SK-N-SH treated with all-trans-retinoic acid at 6 μM for 48 hours (cell line): ENCODE results near the gene ISY1.
A peak's percentile ranks its signal among the peaks of the same experiment; 100 is the strongest.

Experiments
- ATAC-seq: fragments of 200-7000 bp; cut with Tn5 transposase; 3 replicates; pipeline ENCODE4 v1.9.1; 2020; ENCODE audit warnings: mild to moderate bottlenecking, moderate library complexity
- ARNTL ChIP-seq: fragments of 450-650 bp; formaldehyde crosslinking; IDR thresholded peaks from 2 replicates; pipeline ENCODE4 v1.5.0; 2020; ENCODE audit warnings: low read depth, mild to moderate bottlenecking, moderate library complexity, borderline replicate concordance
- BACH2 ChIP-seq: fragments of 250-450 bp; sonication (Bioruptor Pico); IDR thresholded peaks from 2 replicates; pipeline ENCODE4 v1.9.0; 2021; ENCODE audit warnings: mild to moderate bottlenecking, borderline replicate concordance
- CSDC2 ChIP-seq: fragments of 250-450 bp; sonication (Bioruptor Pico); IDR thresholded peaks from 2 replicates; pipeline ENCODE4 v1.5.0; 2020; ENCODE audit warnings: mild to moderate bottlenecking, moderate library complexity
- ISL1 ChIP-seq: fragments of 250-450 bp; sonication (Bioruptor Pico); IDR thresholded peaks from 2 replicates; pipeline ENCODE4 v2.1.2; 2022; ENCODE audit warnings: mild to moderate bottlenecking, moderate library complexity
- OSR1 ChIP-seq: fragments of 250-450 bp; sonication (Bioruptor Pico); IDR thresholded peaks from 2 replicates; pipeline ENCODE4 v1.8.0; 2022; ENCODE audit warnings: moderate library complexity, mild to moderate bottlenecking, inconsistent platforms
- PPARA ChIP-seq: fragments of 250-450 bp; sonication (Bioruptor Pico); IDR thresholded peaks from 2 replicates; pipeline ENCODE4 v1.5.0; 2020; ENCODE audit warnings: mild to moderate bottlenecking, borderline replicate concordance
- RARB ChIP-seq: fragments of 250-450 bp; sonication (Bioruptor Pico); IDR thresholded peaks from 2 replicates; pipeline ENCODE4 v1.8.0; 2021; ENCODE audit warnings: mild to moderate bottlenecking, moderate library complexity
- SNAI2 ChIP-seq: fragments of 250-450 bp; sonication (Bioruptor Pico); IDR thresholded peaks from 2 replicates; pipeline ENCODE4 v1.5.0; 2020; ENCODE audit warnings: mild to moderate bottlenecking, moderate library complexity
- TCF4 ChIP-seq: fragments of 250-450 bp; sonication (Bioruptor Pico); IDR thresholded peaks from 2 replicates; pipeline ENCODE4 v1.8.0; 2021; ENCODE audit warnings: mild to moderate bottlenecking, moderate library complexity, borderline replicate concordance
- TOX ChIP-seq: fragments of 250-450 bp; sonication (Bioruptor Pico); IDR thresholded peaks from 2 replicates; pipeline ENCODE4 v1.8.0; 2021; ENCODE audit warnings: mild to moderate bottlenecking, moderate library complexity, borderline replicate concordance
- ZC3H10 ChIP-seq: fragments of 250-450 bp; sonication (Bioruptor Pico); IDR thresholded peaks from 2 replicates; pipeline ENCODE4 v1.5.1; 2021; ENCODE audit warnings: mild to moderate bottlenecking, moderate library complexity
- ZFP3 ChIP-seq: fragments of 250-450 bp; sonication (Bioruptor Pico); IDR thresholded peaks from 2 replicates; pipeline ENCODE4 v1.5.0; 2020; ENCODE audit warnings: mild to moderate bottlenecking, moderate library complexity
- ZFP30 ChIP-seq: fragments of 450-650 bp; formaldehyde crosslinking; IDR thresholded peaks from 2 replicates; pipeline ENCODE4 v1.5.0; 2022; ENCODE audit warnings: mild to moderate bottlenecking, moderate library complexity
- ZNF565 ChIP-seq: fragments of 450-650 bp; formaldehyde crosslinking; conservative IDR thresholded peaks from 2 replicates; pipeline ENCODE4 v1.5.0; 2020; ENCODE audit warnings: low read depth, mild to moderate bottlenecking, moderate library complexity
- ZNF70 ChIP-seq: fragments of 450-650 bp; formaldehyde crosslinking; IDR thresholded peaks from 2 replicates; pipeline ENCODE4 v1.5.0; 2020; ENCODE audit warnings: mild to moderate bottlenecking, moderate library complexity
- ZNF8 ChIP-seq: fragments of 450-650 bp; formaldehyde crosslinking; IDR thresholded peaks from 2 replicates; pipeline ENCODE4 v1.5.0; 2020; ENCODE audit warnings: mild to moderate bottlenecking, moderate library complexity
- TF ChIP-seq, protein P1 (sequence below): fragments of 250-450 bp; sonication (Bioruptor Pico); IDR thresholded peaks from 2 replicates; pipeline ENCODE4 v1.5.1; 2020; ENCODE audit warnings: low read depth, mild to moderate bottlenecking, moderate library complexity
- TF ChIP-seq, protein P2 (sequence below): fragments of 250-450 bp; sonication (Bioruptor Pico); IDR thresholded peaks from 2 replicates; pipeline ENCODE4 v1.8.0; 2020; ENCODE audit warnings: mild to moderate bottlenecking, moderate library complexity, borderline replicate concordance
- TF ChIP-seq, protein P3 (sequence below): fragments of 250-450 bp; sonication (Bioruptor Pico); IDR thresholded peaks from 2 replicates; pipeline ENCODE4 v1.8.0; 2021; ENCODE audit warnings: low read depth, mild to moderate bottlenecking, moderate library complexity, borderline replicate concordance
- TF ChIP-seq, protein P4 (sequence below): fragments of 250-450 bp; sonication (Bioruptor Pico); IDR thresholded peaks from 2 replicates; pipeline ENCODE4 v1.5.1; 2021; ENCODE audit warnings: mild to moderate bottlenecking, moderate library complexity
- TF ChIP-seq, protein P5 (sequence below): fragments of 250-450 bp; sonication (Bioruptor Pico); IDR thresholded peaks from 2 replicates; pipeline ENCODE4 v1.5.0; 2020; ENCODE audit warnings: mild to moderate bottlenecking, moderate library complexity

Gene ISY1

DNA sequence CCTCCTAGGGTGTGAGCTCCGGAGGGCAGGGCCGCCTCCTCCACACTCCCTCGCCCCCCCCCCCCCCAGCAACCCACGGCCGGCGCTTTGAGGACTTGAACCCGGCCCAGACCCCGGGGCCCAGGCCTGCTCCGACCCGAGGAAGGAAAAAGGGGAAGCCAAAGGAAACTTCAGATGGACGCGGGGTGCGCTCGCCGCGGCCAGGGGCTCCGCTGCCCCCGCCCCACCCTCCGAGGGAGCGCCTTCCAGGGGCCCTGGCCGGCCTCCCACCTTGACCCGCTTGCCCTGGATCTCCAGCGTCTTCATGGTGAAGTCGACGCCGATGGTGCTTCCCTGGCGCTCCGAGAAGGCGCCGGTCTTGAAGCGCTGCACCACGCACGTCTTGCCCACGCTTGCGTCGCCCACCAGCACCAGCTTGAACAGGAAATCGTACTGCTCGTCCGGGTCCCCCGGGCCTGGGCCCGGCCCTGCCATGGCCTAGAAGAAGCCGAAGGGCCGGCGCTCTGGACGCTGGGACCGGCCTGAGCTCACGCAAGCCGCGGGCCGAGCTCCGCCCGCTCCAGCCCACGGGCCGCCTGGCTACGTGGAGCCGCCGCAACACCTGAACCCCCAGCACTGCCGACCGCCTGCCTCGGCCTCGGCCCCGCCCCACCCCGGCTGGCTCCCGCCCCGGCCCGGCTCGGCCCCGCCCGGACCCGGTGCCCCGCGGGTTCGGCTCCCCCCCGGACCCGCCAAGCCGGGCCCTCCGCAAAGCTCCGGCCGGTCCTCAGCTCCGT, 39.7 kb downstream of the ISY1 start:
- TF ChIP-seq TCF4 (CRISPR knock-in tag) (no peak), CSDC2 (CRISPR knock-in tag) (no peak), ZNF8 (no peak), OSR1 (CRISPR knock-in tag) (no peak), ZNF565 (CRISPR knock-in tag) (no peak), ZC3H10 (CRISPR knock-in tag) (no peak)
- TF ChIP-seq, protein P1, sequence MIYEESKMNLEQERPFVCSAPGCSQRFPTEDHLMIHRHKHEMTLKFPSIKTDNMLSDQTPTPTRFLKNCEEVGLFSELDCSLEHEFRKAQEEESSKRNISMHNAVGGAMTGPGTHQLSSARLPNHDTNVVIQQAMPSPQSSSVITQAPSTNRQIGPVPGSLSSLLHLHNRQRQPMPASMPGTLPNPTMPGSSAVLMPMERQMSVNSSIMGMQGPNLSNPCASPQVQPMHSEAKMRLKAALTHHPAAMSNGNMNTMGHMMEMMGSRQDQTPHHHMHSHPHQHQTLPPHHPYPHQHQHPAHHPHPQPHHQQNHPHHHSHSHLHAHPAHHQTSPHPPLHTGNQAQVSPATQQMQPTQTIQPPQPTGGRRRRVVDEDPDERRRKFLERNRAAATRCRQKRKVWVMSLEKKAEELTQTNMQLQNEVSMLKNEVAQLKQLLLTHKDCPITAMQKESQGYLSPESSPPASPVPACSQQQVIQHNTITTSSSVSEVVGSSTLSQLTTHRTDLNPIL (CRISPR knock-in tag), result no peak
- peak; percentile 24; the same call in 2 of the 3 replicates for ATAC-seq

DNA sequence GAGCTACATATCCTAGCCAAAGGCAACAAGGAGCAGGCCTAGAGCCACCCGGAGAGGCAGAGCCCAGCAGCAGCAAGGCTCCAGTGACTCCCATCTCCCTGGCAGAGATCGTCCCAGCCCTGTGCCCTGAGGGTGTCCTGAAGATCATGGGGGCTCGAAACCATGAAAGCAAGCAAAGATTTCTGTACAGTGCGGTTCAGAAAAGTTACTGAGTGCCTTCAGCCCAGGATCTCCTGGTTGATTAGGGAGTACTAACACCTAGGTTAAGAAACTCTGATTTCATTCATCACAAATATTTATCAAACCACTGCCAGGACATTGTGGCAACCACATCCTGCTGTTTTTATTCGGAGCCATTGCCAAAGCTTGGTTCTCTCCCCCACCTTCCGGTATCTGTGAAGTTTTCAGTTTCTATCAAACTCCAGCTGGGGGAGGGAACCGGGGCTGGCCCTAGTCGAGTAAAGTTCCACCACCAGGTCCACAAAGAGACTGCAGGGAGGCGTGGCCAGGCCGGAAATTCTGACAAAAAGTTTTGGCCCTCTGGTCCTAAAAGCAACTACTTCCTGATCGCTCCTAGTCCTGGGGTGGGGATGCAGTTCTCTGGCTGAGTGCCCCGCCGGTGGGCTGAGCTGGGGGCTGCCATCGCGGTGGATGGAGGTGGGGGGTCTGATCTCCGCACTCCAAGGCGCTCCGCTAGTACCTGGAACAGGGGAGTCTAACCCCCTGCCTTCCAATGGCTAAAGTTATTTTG, 40.4 kb downstream of the ISY1 start:
- no peak for TF ChIP-seq SNAI2
- no peak for TF ChIP-seq ZFP3 (CRISPR knock-in tag)
- TF ChIP-seq ZC3H10 (CRISPR knock-in tag), result no peak
- no peak for TF ChIP-seq CSDC2 (CRISPR knock-in tag)
- no peak for TF ChIP-seq ZFP30 (CRISPR knock-in tag)
- no peak for TF ChIP-seq ISL1 (CRISPR knock-in tag)
- no peak for TF ChIP-seq TOX (CRISPR knock-in tag)
- TF ChIP-seq RARB (CRISPR knock-in tag), result no peak
- no peak for TF ChIP-seq TCF4 (CRISPR knock-in tag)
- TF ChIP-seq, protein P2, sequence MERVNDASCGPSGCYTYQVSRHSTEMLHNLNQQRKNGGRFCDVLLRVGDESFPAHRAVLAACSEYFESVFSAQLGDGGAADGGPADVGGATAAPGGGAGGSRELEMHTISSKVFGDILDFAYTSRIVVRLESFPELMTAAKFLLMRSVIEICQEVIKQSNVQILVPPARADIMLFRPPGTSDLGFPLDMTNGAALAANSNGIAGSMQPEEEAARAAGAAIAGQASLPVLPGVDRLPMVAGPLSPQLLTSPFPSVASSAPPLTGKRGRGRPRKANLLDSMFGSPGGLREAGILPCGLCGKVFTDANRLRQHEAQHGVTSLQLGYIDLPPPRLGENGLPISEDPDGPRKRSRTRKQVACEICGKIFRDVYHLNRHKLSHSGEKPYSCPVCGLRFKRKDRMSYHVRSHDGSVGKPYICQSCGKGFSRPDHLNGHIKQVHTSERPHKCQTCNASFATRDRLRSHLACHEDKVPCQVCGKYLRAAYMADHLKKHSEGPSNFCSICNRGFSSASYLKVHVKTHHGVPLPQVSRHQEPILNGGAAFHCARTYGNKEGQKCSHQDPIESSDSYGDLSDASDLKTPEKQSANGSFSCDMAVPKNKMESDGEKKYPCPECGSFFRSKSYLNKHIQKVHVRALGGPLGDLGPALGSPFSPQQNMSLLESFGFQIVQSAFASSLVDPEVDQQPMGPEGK (CRISPR knock-in tag), result no peak
- no peak for TF ChIP-seq PPARA
- TF ChIP-seq, protein P3, sequence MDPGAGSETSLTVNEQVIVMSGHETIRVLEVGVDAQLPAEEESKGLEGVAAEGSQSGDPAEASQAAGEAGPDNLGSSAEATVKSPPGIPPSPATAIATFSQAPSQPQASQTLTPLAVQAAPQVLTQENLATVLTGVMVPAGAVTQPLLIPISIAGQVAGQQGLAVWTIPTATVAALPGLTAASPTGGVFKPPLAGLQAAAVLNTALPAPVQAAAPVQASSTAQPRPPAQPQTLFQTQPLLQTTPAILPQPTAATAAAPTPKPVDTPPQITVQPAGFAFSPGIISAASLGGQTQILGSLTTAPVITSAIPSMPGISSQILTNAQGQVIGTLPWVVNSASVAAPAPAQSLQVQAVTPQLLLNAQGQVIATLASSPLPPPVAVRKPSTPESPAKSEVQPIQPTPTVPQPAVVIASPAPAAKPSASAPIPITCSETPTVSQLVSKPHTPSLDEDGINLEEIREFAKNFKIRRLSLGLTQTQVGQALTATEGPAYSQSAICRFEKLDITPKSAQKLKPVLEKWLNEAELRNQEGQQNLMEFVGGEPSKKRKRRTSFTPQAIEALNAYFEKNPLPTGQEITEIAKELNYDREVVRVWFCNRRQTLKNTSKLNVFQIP (CRISPR knock-in tag), result no peak
- no peak for TF ChIP-seq OSR1 (CRISPR knock-in tag)
- no peak for TF ChIP-seq BACH2 (CRISPR knock-in tag)

DNA sequence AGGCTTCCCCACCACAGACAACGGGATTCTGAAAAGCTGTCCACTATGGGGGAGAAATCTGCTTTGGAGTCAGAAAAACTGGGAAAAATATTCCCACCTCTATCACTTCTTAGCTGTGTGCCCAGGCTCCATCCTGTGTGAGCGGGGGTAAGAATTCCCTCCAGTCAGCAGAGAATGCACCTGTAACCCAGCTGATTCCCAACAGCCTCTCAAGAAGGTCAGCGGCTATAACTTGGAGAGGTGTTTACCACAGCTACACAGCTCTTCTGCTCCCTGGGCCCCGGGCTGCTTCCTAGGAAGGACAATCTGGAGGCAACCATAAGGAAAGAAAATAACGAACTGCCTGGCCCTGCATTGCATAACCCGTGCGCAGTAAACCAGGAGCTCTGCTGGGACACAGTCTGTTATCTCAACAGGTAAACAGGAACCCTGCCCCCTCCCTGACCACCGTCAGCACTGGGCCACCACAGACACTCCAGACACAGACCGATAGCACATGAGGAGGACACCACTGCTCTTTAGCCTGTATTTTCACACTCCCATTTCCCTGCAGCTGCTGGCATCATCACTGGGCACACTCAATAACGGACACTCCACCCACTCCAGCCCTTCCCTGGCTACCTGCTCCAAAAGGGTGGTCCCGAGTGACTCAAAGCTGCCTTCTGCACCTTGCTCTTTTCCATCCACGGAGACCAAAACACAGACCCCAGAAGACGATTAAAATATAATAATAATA, 41.3 kb downstream of the ISY1 start:
- no peak for ATAC-seq
- TF ChIP-seq TOX (CRISPR knock-in tag) (no peak), ZC3H10 (CRISPR knock-in tag) (no peak), PPARA (no peak), OSR1 (CRISPR knock-in tag) (no peak), ZNF8 (no peak), SNAI2 (no peak), ZNF565 (CRISPR knock-in tag) (no peak), ZNF70 (CRISPR knock-in tag) (no peak), ARNTL (CRISPR knock-in tag) (no peak)
- TF ChIP-seq, protein P4, sequence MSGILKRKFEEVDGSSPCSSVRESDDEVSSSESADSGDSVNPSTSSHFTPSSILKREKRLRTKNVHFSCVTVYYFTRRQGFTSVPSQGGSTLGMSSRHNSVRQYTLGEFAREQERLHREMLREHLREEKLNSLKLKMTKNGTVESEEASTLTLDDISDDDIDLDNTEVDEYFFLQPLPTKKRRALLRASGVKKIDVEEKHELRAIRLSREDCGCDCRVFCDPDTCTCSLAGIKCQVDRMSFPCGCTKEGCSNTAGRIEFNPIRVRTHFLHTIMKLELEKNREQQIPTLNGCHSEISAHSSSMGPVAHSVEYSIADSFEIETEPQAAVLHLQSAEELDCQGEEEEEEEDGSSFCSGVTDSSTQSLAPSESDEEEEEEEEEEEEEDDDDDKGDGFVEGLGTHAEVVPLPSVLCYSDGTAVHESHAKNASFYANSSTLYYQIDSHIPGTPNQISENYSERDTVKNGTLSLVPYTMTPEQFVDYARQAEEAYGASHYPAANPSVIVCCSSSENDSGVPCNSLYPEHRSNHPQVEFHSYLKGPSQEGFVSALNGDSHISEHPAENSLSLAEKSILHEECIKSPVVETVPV, result no peak
- TF ChIP-seq, protein P3 (CRISPR knock-in tag), result no peak
- TF ChIP-seq, protein P2 (CRISPR knock-in tag), result no peak
- TF ChIP-seq, protein P5, sequence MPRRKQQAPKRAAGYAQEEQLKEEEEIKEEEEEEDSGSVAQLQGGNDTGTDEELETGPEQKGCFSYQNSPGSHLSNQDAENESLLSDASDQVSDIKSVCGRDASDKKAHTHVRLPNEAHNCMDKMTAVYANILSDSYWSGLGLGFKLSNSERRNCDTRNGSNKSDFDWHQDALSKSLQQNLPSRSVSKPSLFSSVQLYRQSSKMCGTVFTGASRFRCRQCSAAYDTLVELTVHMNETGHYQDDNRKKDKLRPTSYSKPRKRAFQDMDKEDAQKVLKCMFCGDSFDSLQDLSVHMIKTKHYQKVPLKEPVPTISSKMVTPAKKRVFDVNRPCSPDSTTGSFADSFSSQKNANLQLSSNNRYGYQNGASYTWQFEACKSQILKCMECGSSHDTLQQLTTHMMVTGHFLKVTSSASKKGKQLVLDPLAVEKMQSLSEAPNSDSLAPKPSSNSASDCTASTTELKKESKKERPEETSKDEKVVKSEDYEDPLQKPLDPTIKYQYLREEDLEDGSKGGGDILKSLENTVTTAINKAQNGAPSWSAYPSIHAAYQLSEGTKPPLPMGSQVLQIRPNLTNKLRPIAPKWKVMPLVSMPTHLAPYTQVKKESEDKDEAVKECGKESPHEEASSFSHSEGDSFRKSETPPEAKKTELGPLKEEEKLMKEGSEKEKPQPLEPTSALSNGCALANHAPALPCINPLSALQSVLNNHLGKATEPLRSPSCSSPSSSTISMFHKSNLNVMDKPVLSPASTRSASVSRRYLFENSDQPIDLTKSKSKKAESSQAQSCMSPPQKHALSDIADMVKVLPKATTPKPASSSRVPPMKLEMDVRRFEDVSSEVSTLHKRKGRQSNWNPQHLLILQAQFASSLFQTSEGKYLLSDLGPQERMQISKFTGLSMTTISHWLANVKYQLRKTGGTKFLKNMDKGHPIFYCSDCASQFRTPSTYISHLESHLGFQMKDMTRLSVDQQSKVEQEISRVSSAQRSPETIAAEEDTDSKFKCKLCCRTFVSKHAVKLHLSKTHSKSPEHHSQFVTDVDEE, result no peak

More for the DNA sequence above, 40.4 kb downstream of the ISY1 start:
- ATAC-seq, result peak; percentile 76
